Esophagus squamous epithelium (tissue), 5 donors: Measurements from ENCODE around the gene WDR59. TPM values are rescaled to one million over a fixed set of nuclear protein-coding genes. Genes with fewer than 3 reads are reported as not detected.
"Not testable (repeated sequence)": the region's sequence is repeated elsewhere in the genome, so short reads cannot be mapped to it uniquely, and the experiment has no call there.

Experiments used
- DNase-seq: peaks from one replicate; lab custom pipeline; 2025; lab: John Stamatoyannopoulos, UW
- H3K27ac ChIP-seq, 4 donors: fragments of 200-600 bp; sonication (generic); one replicate each; pipeline ENCODE4 v1.5.1; 2016 to 2019; ENCODE audit warnings: mild to moderate bottlenecking in 1 of 4
- H3K27me3 ChIP-seq, 4 donors: fragments of 200-600 bp; sonication (generic); 1 replicate in 3 of 4; 2 replicates in 1 of 4; pipeline versions ENCODE4 v1.5.1 to v1.6.0; 2017 to 2021; ENCODE audit warnings: antibody characterized with exemption in 1 of 4
- H3K36me3 ChIP-seq, 3 donors: fragments of 200-600 bp; sonication (generic); one replicate each; pipeline ENCODE4 v1.5.1; 2016 to 2019
- H3K4me1 ChIP-seq, 3 donors: fragments of 200-600 bp; sonication (generic); one replicate each; pipeline ENCODE4 v1.5.1; 2017 to 2019
- H3K4me3 ChIP-seq, 4 donors: fragments of 200-600 bp; sonication (generic); 1 replicate in 3 of 4; 2 replicates in 1 of 4; pipeline ENCODE4 v1.5.1; 2016 to 2019; ENCODE audit warnings: mild to moderate bottlenecking in 2 of 4, moderate library complexity in 1 of 4
- H3K9me3 ChIP-seq, 3 donors: fragments of 200-600 bp; sonication (generic); one replicate each; pipeline ENCODE4 v1.5.1; 2016 to 2019
- CTCF ChIP-seq, 6 experiments: fragments of 450-650 bp in 4 of 6; fragments of 200-600 bp in 2 of 6; sonication (generic) in 2 of 6; IDR thresholded peaks; one replicate each; pipeline ENCODE4 v1.5.1; 2016 to 2019; ENCODE audit warnings: antibody characterized with exemption in 6 of 6, mild to moderate bottlenecking in 4 of 6, moderate library complexity in 4 of 6
- POLR2A ChIP-seq, 4 donors: fragments of 450-650 bp; IDR thresholded peaks; one replicate each; pipeline ENCODE4 v1.6.1; 2017; ENCODE audit warnings: antibody characterized with exemption in 4 of 4, mild to moderate bottlenecking in 4 of 4, moderate library complexity in 3 of 4
- WGBS, 2 donors: methylation state at CpG; one replicate each; pipeline ENCODE4 v1.1.5; 2018; 5-methylcytosine and 5-hydroxymethylcytosine counted together
- intact Hi-C: fragments of 100-400 bp; cut with DNase I; formaldehyde crosslinking; loops from one replicate; pipeline ENCODE4 v1.15.0; 2022
- total RNA-seq, 4 donors: library from RNA; depleted of rRNA; stranded (reverse); fragments of >200 nt; gene quantifications; one replicate each; pipeline ENCODE4 v1.1.0, GENCODE V29; 2016
- donor health status: DM: yes; HTN: yes; CAD: no.

The WDR59 gene
- total RNA-seq, 4 donors from 2014 or later, result 9.8 to 25.1 (median 22.2) TPM

- Histone ChIP-seq H3K4me3 (no peak overlapping the region), H3K27me3 (no peaks in the 10 kb centered on the region), H3K4me1 (peaks cover 0 to 39% (median 8%) of the 10 kb centered on the region in 3 donors), H3K9me3 (no peaks in the 10 kb centered on the region), H3K36me3 (no peaks in the 10 kb centered on the region), H3K27ac (peak overlapping the region in 3 of 4 donors; percentile 19 to 89 (median 77))
- 77 to 84% methylated on average over 6 of the region's 6 CpGs for WGBS, 2 donors
- intact Hi-C loops, result no loop called here
- DNase-seq, result no peak
- TF ChIP-seq CTCF (IDR thresholded peaks at IDR 0.05) (no peak), POLR2A (IDR thresholded peaks at IDR 0.05) (no peak)
Measured at GRCh38 chr16:75027520-75028300, 42.8 kb upstream of the WDR59 start.

GRCh38 chr16:75026892-75027391, 42.0 kb upstream of the WDR59 start:
- Histone ChIP-seq H3K4me3 (no peak overlapping the region), H3K27ac (peak overlapping the region; percentile 39 to 89 (median 76)), H3K36me3 (no peaks in the 10 kb centered on the region), H3K4me1 (peaks cover 0 to 39% (median 8%) of the 10 kb centered on the region in 3 donors), H3K9me3 (no peaks in the 10 kb centered on the region), H3K27me3 (no peaks in the 10 kb centered on the region)
- DNase-seq, result no peak
- intact Hi-C loops, result no loop called here
- no peak for TF ChIP-seq POLR2A (IDR thresholded peaks at IDR 0.05)
- TF ChIP-seq CTCF (IDR thresholded peaks at IDR 0.05), result no peak
- 91 to 97% methylated on average over 2 of the region's 2 CpGs for WGBS, 2 donors

- DNase-seq, H3K27me3 ChIP-seq, H3K4me3 ChIP-seq, H3K36me3 ChIP-seq, intact Hi-C loops, H3K9me3 ChIP-seq: not testable (repeated sequence)
- Histone ChIP-seq H3K4me1 (peaks cover 0 to 39% (median 8%) of the 10 kb centered on the region in 3 donors), H3K27ac (peak overlapping the region; percentile 44 to 89 (median 76))
- WGBS, 2 donors, result 59 to 67% methylated on average over 9 to 10 of the region's 10 CpGs
Measured at GRCh38 chr16:75026239-75026891, 41.4 kb upstream of the WDR59 start.

GRCh38 chr16:75025761-75026160, 40.8 kb upstream of the WDR59 start:
- DNase-seq, result no peak
- H3K27ac ChIP-seq, result peak overlapping the region; percentile 44 to 89 (median 76)
- intact Hi-C loops, result no loop called here
- TF ChIP-seq CTCF (IDR thresholded peaks at IDR 0.05), result no peak
- H3K27me3 ChIP-seq, result no peaks in the 10 kb centered on the region
- H3K4me3 ChIP-seq, result no peak overlapping the region
- peaks cover 0 to 7% (median 0%) of the 10 kb centered on the region in 3 donors for H3K36me3 ChIP-seq
- H3K4me1 ChIP-seq, result peaks cover 0 to 39% (median 8%) of the 10 kb centered on the region in 3 donors
- 22 to 41% methylated on average over 3 of the region's 3 CpGs for WGBS, 2 donors
- peaks cover 0 to 8% (median 7%) of the 10 kb centered on the region in 3 donors for H3K9me3 ChIP-seq

- peaks cover 0 to 40% (median 8%) of the 10 kb centered on the region in 3 donors for H3K4me1 ChIP-seq
- 61 to 65% methylated on average over 4 of the region's 4 CpGs for WGBS, 2 donors
Measured at GRCh38 chr16:75024594-75024993, 39.7 kb upstream of the WDR59 start.

More at GRCh38 chr16:75024594-75024993, 39.7 kb upstream of the WDR59 start:
- peaks cover 0 to 8% (median 7%) of the 10 kb centered on the region in 3 donors for H3K9me3 ChIP-seq
- intact Hi-C loops, result no loop called here
- H3K27me3 ChIP-seq, result no peaks in the 10 kb centered on the region
- peak overlapping the region in 2 of 4 donors; percentile 14 to 75 for H3K27ac ChIP-seq
- no peak for DNase-seq
- TF ChIP-seq POLR2A (IDR thresholded peaks at IDR 0.05) (no peak), CTCF (IDR thresholded peaks at IDR 0.05) (no peak)
- peaks cover 0 to 12% (median 0%) of the 10 kb centered on the region in 3 donors for H3K36me3 ChIP-seq
- H3K4me3 ChIP-seq, result no peak overlapping the region
